IPS-NIHi7 (cell line): ENCODE data around the gene ZNF761.
A peak's percentile ranks its signal among the peaks of the same experiment; 100 is the strongest.
"Not testable (repeated sequence)": the region's sequence is repeated elsewhere in the genome, so short reads cannot be mapped to it uniquely, and the experiment has no call there.

Experiments used
- DNase-seq: peaks from one replicate; pipeline ENCODE4 v3.0.0; 2012; ENCODE audit warnings: mixed read lengths; ENCODE audit errors: extremely low spot score

Gene ZNF761

DNA sequence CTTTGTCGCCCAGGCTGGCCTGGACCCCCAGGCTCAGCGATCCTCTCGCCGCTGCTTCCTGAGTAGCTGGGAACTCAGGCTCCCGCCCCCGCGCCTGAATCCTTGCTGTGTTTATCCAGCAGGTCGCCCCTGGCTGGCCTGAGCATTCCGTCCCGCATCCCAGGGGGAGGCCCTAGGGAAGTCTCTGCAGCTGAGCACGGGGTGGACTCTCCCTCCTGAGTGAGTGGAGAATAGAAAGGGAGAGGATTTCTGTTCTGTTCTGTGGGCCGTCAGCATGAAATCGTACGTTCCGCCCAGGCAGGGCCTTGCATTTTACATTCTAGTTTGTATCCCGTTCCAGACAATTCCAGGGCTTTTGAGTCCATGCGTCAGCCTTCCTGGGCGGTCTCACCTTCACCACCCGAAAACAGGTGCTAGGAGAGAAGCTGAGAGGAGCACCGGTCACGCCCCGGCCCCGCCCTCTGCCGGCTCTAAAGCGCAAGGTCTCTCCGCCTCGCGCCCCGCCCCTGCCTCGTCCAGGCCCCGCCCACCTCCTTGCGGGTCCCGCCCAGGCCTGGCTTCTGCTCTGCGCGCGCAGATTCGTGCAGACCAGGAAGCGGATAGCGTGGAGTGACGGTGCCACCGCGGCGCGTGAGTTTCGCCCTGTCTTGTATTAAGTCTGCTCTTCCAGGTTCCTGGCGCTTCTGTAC, at the start of gene ZNF761:
TSS of gene ZNF761 (plus strand) at position 586 of the 689 bp plus-strand sequence. CDS start 15,285 bp downstream, outside the sequence.
- DNase-seq = peak; percentile 90

DNA sequence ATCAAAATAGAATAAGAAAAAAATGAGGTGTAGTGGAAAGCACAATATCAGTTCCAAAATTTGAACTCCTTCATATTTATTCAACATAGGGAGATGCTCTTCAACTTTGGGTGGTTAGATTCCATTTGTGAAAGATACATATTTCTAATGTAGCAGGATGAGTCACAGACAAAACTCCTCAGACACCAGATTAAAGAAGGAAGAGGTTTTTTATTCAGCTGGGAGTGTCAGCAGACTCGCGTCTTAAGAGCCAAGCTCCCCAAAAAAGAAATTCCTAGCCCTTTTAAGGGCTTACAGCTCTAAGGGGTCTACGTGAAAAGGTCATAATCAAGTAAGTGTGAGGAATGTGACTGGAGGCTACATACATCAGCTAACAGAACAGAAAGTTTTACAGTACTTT, 43.6 kb upstream of the ZNF761 start:
- DNase-seq = no peak

DNA sequence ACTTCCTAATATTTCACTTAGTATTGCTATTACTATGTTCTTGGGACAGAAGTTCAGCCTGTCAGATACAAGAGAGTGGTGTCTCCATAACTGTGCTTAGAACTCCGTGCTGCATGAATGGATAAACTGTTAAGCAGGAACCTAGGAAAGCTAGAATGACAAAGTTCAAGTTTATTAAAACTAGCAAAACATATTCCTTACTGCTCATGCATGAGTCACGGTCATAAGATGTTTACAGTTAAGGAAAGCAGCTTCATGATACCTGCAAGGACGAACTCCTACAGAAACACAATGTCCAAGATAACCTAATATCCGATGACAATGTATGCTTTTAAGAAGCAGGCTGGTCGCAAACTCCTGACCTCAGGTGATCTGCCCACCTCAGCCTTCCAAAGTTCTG, 42.9 kb upstream of the ZNF761 start:
- DNase-seq = no peak

DNA sequence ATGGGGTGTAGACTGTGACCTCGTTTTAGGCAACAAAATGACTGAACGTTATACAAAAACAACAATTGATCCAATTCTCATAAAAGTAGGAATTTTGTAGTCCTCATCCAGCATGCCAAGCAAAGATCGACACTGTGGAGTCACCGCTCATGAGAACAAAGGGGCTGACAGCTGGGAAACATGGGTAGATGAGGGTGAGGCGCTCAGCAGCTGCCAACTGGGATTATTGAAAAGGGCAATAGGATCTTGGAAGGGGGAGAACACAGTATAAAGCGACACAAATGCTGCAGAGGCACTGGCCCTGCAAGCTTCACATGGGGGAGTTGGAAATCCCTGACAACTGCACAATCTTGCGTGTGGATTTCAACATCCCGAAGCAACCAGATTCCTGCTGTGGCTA, 42.2 kb upstream of the ZNF761 start:
- no peak for DNase-seq

DNA sequence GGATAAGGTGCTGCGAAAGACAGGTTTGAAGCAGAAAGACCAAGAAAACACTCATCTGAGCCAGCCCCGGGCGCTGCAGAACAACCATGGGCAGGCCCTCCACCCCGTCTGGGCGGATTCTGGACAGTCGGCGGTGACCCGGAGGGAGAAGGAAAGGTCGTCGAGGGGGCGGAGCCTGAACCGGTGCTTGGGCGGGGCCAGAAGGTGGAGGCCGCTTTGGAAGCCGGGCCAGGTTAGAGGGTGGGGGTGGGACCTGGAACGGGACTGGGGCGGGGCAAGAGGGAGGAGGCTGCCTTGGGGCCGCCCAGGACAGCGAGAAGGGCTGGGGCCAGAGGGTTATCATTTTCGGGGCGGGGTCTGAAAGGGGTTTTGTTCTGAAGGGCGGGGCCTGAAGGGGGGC, 41.8 kb upstream of the ZNF761 start:
- peak; percentile 89 for DNase-seq

DNA sequence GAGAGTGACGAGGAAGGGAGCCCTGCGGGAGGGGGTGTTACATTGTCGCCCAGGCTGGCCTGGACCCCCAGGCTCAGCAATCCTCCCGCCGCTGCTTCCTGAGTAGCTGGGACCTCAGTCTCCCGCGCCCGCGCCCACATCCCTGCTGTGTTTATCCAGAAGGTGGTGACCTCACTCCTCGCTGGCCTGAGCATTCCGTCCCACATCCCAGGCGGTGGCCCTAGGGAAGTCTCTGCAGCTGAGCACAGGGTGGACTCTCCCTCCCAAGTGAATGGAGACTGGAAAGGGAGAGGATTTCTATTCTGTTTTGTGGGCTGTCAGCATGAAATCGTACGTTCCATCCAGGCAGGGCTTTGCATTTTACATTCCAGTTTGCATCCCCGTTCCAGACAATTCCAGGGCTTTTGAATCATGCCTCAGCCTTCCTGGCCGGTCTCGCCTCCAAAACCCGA, 37.2 kb upstream of the ZNF761 start:
- DNase-seq = peak; percentile 47

DNA sequence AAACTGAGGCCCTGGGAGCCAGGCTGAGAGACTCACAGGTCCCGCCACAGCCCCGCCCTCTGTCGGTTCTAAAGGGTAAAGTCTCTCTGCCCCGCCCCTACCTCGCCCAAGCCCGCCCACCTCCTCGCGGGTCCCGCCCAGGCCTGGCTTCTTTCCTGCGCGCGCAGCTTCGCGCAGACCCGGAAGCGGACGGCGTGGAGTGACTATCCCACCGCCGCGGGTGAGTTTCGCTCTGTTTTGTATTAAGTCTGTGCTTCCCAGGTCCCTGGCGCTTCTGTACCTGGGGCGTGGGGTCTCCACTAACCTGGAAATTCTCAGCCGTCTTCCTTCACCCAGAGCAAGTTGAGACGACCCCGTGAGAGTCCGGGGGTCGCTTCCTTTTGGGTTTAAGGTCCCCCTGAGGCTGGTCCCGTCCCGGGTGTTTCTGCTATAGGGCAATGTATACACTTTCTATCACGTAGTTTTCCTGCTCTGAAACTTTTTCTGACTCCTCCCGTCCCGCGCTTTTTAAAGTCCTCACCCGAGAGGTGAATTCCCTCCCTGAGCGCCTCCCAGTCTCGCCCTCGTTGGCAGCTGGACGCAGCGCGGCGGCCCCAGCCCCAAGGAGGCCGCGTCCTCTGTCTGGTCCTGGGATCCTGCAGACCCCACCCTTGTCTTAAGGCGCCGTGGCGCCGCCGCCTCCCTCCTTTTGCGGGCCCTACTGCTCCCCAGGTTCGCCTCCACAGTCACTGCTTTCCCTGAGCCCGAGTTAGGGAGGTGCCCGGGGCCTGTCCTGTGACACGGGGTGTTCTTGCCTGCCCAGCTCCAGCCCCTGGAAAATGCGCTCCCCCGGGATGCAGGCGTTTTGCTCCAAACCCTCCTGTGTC, 36.6 kb upstream of the ZNF761 start, which contains the start of gene ZNF765:
TSS of gene ZNF765 (plus strand) at position 176 of the 866 bp plus-strand sequence. CDS start 2,867 bp downstream, outside the sequence.
- peak; percentile 93 for DNase-seq

DNA sequence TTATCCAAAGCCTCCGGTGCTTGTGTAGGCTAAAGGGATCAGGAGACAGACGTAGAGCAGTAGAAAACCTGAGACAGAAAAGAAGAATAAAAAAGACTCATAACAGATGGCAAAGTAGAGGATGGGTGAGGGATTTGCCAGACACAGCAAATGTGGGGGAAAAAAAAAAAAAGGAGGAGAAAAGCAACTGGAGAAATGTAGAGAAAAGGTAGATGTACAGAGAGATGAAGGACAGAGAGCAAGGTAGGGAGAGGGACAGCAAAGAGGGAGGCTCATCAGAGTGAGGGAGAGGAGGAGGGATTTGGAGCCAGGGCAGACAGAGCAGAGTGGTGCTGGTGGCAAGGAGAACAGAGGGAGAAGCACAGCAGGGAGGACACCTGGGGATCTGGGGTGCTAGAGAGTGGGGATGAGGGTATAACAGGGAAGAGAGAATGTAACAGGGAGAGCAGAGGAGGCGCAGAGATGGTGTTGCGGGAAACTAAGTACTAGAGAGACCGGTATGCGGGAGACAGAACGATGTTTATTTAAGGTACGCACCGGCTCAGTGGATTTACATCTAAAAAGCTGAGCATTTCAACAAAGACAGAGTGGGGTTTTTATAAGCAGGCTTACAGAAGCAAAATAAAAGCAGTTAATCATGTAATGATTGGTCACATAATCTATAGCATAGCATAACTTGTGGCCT, 35.8 kb upstream of the ZNF761 start:
- not testable (repeated sequence) for DNase-seq

DNA sequence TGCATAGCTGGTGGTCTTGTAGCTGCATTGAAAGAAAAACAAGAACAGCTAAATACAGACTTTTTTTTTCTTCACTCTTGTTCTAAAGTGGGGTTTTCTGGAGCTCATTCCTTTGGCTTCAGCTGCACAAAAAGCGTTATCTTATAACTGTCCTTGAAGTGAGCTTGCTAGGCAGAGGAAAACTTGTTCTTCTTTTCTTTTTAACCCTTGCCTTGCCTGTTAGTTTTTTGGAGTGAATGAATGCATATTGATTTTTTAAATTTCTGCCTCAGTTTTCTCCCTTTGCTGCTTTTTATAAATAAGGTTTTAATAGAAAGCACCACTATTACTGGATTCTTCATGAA, 35.3 kb upstream of the ZNF761 start:
- DNase-seq = no peak

DNA sequence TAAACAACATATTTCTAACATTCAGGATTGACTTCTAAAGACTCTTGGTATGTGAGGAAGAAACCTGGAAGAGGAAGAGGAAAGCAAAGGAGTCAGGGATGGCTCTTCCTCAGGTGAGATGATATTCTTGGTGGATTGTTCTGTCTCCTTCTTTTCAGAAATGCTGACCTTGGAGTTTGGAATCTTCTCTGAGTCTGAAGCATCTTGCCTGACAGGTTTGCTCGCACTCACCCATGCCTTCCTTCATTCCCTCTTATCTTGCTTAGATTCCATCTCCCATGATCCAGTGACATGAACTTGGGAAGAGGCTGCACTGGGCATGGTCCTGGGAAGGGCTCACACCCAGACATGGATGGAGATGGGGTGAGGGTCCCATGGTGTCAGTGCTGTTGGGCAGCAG, 33.9 kb upstream of the ZNF761 start:
- not testable (repeated sequence) for DNase-seq

DNA sequence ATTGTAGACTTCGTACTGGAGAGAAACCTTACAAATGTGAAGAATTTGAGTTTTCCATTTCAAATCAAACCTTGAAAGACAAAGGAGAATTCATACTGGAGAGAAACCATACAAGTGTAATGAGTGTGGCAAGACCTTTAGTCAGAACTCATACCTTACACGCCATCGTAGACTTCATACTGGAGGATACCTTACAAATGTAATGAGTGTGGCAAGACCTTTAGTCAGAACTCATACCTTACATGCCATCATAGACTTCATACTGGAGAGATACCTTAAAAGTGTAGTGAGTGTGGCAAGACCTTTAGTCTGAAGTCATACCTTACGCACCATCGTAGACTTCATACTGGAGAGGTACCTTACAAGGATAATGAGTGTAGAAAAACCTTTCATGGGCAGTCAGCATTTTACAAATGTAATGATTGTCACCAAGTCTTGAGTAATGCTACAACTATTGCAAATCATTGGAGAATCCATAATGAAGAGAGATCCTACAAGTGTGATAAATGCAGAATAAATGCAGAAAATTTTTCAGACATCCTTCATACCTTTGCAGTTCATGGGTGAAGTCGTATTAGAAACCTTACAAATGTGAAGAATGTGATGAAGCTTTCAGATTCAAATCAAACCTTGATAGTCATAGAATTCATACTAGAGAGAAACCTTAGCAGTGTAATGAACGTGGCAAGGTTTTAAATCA, 22.1 kb upstream of the ZNF761 start:
- no peak for DNase-seq

DNA sequence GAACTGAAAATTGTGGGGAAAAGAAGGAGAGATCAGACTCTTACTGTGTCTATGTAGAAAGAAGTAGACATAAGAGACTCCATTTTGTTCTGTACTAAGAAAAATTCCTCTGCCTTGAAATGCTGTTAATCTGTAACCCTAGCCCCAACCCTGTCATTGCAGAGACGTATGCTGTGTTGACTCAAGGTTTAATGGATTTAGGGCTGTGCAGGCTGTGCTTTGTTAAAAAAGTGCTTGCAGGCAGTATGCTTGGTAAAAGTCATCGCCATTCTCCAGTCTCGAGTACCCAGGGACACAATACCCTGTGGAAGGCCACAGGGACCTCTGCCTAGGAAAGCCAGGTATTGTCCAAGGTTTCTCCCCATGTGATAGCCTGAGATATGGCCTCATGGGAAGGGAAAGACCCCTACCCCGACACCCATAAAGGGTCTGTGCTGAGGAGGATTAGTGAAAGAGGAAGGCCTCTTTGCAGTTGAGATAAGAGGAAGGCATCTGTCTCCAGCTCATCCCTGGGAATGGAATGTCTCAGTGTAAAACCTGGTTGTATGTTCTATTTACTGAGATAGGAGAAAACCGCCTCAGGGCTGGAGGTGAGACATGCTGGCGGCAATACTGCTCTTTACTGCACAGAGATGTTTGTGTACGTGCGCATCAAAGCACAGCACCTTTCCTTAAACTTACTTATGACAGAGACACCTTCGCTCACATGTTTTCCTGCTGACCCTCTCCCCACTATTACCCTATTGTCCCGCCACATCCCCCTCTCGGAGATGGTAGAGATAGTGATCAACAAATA, 11.1 kb upstream of the ZNF761 start:
- DNase-seq = not testable (repeated sequence)

DNA sequence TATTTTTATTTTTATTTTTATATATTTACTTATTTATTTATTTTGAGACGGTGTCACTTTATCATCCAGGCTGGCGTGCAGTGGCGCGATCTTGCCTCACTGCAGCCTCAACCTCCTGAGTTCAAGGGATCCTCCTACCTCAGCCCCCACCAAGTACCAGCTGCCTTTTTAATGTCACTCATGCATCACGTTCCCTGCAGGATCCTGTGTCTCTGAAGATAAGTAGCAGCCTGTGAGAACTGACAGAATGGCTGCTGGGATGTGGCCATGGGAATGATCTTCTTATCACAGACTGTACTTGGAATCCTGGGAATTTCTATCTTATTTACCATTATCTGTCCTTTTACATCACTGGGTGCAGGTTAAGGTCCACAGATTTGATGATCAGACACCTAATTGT, 9.2 kb upstream of the ZNF761 start:
- no peak for DNase-seq

DNA sequence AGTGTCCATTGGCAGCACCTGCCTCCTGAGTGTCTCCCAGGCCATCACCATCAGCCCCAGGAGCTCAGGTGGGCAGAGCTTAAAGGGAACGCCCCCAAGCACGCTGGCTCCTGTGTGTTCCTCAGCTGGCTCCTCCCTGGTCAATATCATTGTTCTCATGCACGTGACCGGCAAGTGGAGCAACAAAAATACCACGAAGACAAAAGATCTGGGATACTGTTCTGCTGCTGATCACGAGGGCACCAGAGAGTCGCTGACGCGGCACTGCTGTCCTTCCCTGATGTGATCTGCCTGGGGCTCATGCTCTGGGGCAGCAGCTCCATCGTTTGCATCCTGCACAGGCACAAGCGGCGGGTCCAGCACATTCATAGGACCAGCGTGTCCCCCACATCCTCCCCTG, 8.7 kb upstream of the ZNF761 start:
- DNase-seq = not testable (repeated sequence)

DNA sequence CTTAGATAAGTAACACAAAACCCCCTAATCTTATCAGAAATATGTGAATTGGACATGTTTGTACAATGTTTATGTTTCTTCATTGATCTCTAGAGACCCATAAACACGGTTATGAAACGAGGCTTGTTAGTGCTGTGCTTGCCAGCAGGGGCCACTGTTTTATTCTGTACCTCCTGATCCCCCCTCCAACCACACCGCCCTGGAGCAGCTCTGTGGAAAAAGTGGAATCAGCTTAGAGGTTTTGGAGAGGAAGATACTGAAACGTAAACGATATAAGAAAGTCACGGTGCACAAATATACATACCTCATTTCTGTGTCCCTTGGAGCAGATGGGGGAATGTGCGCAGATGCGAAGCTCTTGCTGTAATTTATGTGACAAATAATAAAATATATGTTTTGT, 8.1 kb upstream of the ZNF761 start:
- DNase-seq = not testable (repeated sequence)

DNA sequence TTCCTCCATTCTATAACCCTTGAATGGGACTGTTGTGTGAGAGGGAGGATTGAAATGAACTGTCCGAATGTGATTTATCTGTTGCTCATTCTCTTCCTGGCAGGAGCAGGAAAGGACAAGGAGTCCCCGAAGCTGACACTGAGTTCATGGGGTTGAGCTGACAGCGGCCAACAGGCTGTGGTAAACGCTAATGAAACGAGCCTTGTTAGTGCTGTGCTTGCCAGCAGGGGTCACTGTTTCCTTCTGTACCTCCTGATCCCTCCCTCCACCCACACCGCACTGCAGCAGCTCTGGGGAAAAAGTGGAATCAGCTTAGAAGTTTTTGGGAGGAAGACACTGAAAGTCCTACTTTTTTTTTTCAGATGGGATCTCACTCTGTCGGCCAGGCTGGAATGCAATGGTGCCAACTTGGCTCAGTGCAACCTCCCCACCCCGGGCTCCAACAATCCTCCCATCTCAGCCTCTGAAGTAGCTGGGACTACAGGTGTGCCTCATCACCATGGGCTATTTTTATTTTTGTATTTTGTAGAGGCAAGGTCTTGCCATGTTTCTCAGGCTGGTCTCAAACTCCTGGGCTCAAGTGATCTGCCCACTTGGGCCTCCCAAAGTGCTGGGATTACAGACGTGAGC, 6.7 kb upstream of the ZNF761 start:
- DNase-seq = peak; percentile 72

DNA sequence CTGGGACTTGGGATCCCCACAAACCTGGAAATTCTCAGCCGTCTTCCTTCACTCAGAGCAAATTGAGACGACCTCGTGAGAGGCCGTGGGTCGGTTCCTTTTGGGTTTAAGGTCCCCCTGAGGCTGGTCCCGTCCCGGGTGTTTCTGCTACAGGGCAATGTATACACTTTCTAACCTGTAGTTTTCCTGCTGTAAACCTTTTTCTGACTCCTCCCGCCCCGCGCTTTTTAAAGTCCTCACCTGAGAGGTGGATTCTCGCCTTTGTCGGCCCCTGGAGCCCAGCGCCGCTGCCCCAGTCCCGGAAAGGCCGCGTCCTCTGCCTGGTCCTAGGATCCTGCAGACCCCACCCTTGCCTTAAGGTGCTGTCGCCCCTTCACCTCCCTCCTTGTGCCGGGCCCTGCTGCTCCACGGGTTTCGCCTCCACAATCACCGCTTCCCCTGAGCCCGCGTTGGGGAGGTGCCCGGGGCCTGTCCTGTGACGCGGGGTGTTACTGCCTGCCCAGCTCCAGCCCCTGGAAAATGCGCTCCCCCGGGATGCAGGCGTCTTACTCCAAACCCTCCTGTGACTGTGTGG, 391 bp downstream of the ZNF761 start:
- peak; percentile 32 for DNase-seq

DNA sequence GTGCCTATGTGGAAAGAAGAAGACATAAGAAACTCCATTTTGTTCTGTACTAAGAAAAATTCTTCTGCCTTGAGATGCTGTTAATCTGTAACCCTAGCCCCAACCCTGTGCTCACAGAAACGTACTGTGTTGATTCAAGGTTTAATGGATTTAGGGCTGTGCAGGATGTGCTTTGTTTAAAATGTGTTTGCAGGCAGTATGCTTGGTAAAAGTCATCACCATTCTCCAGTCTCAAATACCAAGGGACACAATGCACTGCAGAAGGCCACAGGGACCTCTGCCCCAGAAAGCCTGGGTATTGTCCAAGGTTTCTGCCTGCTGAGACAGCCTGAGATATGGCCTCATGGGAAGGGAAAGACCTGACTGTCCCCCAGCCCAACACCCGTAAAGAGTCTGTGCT, 12.0 kb downstream of the ZNF761 start:
- DNase-seq = not testable (repeated sequence)

DNA sequence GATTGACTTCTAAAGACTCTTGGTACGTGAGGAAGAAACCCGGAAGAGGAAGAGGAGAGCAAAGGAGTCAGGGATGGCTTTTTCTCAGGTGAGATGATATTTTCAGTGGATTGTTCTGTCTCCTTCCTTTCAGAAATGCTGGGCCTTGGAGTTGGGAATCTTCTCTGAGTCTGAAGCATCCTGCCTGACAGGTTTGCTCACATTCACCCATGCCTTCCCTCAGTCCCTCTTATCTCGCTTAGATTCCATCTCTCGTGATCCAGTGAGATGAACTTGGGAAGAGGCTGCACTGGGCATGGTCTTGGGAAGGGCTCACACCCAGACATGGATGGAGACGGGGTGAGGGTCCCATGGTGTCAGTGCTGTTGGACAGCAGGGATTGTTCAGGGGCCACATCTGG, 15.4 kb downstream of the ZNF761 start:
- DNase-seq = not testable (repeated sequence)

DNA sequence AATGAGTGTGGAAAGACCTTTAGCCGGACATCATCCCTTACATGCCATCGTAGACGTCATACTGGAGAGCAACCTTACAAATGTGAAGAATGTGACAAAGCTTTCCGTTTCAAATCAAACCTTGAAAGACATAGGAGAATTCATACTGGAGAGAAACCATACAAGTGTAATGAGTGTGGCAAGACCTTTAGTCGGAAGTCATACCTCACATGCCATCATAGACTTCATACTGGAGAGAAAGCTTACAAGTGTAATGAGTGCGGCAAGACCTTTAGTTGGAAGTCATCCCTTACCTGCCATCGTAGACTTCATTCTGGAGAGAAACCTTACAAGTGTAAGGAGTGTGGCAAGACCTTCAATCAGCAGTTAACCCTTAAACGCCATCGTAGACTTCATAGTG, 24.0 kb downstream of the ZNF761 start:
- no peak for DNase-seq
